Heart right ventricle (tissue), 16 donors: ENCODE results near the gene AGPAT2. TPM values are rescaled to one million over a fixed set of nuclear protein-coding genes. Genes with fewer than 3 reads are reported as not detected.
"Not testable (repeated sequence)": the region's sequence is repeated elsewhere in the genome, so short reads cannot be mapped to it uniquely, and the experiment has no call there.

Experiments
- ATAC-seq, 8 donors: fragments of 200-7000 bp; cut with Tn5 transposase; one replicate each; pipeline ENCODE4 v1.9.1; 2020; ENCODE audit warnings: mild to moderate bottlenecking in 8 of 8, moderate library complexity in 8 of 8, moderate number of reproducible peaks in 1 of 8
- DNase-seq, 2 donors: peaks; one replicate each; pipeline ENCODE4 v3.0.0-alpha.2; 2020
- H3K27ac ChIP-seq, 10 donors: fragments of 200-600 bp; sonication (generic) in 2 of 10; one replicate each; pipeline versions ENCODE4 v1.5.0 to v1.8.0; 2020 to 2022; ENCODE audit warnings: mild to moderate bottlenecking in 3 of 10
- H3K27me3 ChIP-seq, 7 donors: fragments of 200-600 bp; one replicate each; pipeline ENCODE4 v1.8.0; 2021 to 2022; ENCODE audit warnings: mild to moderate bottlenecking in 2 of 7
- H3K36me3 ChIP-seq, 9 donors: fragments of 200-600 bp; sonication (generic) in 1 of 9; one replicate each; pipeline versions ENCODE4 v1.5.0 to v1.8.0; 2020 to 2022; ENCODE audit warnings: mild to moderate bottlenecking in 2 of 9
- H3K4me1 ChIP-seq, 9 donors: fragments of 200-600 bp; sonication (generic) in 1 of 9; one replicate each; pipeline versions ENCODE4 v1.5.0 to v1.8.0; 2020 to 2022; ENCODE audit warnings: mild to moderate bottlenecking in 4 of 9
- H3K4me3 ChIP-seq, 10 donors: fragments of 200-600 bp; sonication (generic) in 2 of 10; one replicate each; pipeline versions ENCODE4 v1.5.0 to v1.8.0; 2020 to 2022; ENCODE audit warnings: mild to moderate bottlenecking in 7 of 10, moderate library complexity in 2 of 10
- H3K9me3 ChIP-seq, 11 donors: fragments of 200-600 bp in 10 of 11; sonication (generic) in 2 of 11; one replicate each; pipeline versions ENCODE4 v1.5.0 to v1.8.0; 2013 to 2022; ENCODE audit warnings: mild to moderate bottlenecking in 2 of 11, control low read depth in 1 of 11, moderate library complexity in 1 of 11
- CTCF ChIP-seq, 9 donors: fragments of 200-600 bp; sonication (generic) in 2 of 9; IDR thresholded peaks; one replicate each; pipeline versions ENCODE4 v1.5.0 to v1.8.0; 2021 to 2022; ENCODE audit warnings: antibody characterized with exemption in 9 of 9, mild to moderate bottlenecking in 5 of 9, moderate library complexity in 1 of 9
- WGBS, 2 donors: extraction: QIAGEN DNeasy Blood & Tissue Kit; methylation state at CpG; one replicate each; pipeline ENCODE4 v1.1.7; 2013; ENCODE audit warnings: inconsistent platforms in 1 of 2; 5-methylcytosine and 5-hydroxymethylcytosine counted together
- intact Hi-C, 10 donors: fragments of 100-400 bp; cut with DNase I; formaldehyde crosslinking; loops; one replicate each; pipeline versions ENCODE4 v1.11.1 to v1.14.2; 2022
- polyA plus RNA-seq, 2 donors: library from polyadenylated mRNA; stranded (reverse); fragments of 200-250 nt; gene quantifications; one replicate each; pipeline ENCODE4 v1.2.3, GENCODE V29; 2013
- total RNA-seq, 10 donors: library from RNA; stranded (reverse); fragmentation: NEBNext Ultra II Directional in 3 of 10; extraction: Animal tissue kit (Norgen Biotek cat#: 25700) in 3 of 10; gene quantifications; one replicate each; pipeline versions ENCODE4 v1.2.1 to v1.2.4, GENCODE V29; 2021 to 2023
- donor health status: Arrhythmogenic right ventricular cardiomyopathy.
- donor health status: ischemic (EF 13 %, LVEDD 7.1; RV severe dilation, severe dysfunction).
- donor health status: healthy with polysubstance abuse.
- donor health status: DM: no; HTN: yes; CAD: no.
- donor health status: DM: no; HTN: no; CAD: no.
- donor health status: ischemic (EF 25% LVEDD 6.9; RV normal size, moderate dysfunction).
- donor health status: ischemic (EF 25% LVEDD 5.7; RV mildly dilated, moderate dysfunction).
- donor health status: healthy.
- donor health status: DM: yes; HTN: yes; CAD: no.
- donor health status: Ischemic cardiomyopathy.
- donor health status: ischemic (EF 35%, LVEDD 5.7; RV mildly dilated, moderate dysfunction).
- donor health status: nonischemic (EF 11% LVEDD 7.7; RV severe dilation, severe dysfunction).
- donor health status: DM: yes; HTN: yes; CAD: no.
- donor health status: PGD.
- donor health status: ischemic (EF 29% LVEDD 5.4; RV normal size, mild dysfunction).
- donor health status: nonischemic (EF 23%, LVEDD 6.1; RV moderate dilation, normal function).

Gene AGPAT2
- total and polyA plus RNA-seq, 12 donors = 48.1 to 195 (median 61.5) TPM

- intact Hi-C loops = loop anchor here in 1 of 10 donors (5.0 kb wide), 1 partner anchor 55 kb away; no protein-coding TSS in a partner anchor
- peak within 1 kb of the TSS; percentile 47 to 92 (median 86) for H3K27ac ChIP-seq
- TF ChIP-seq CTCF (IDR thresholded peaks at IDR 0.05) = no peak
- no peaks in the 10 kb centered on the region for H3K36me3 ChIP-seq
- ATAC-seq (peak in 2 of 8 donors; percentile 2 to 13), DNase-seq (no peak)
- WGBS, 2 donors = 2 to 3% methylated on average over 83 to 113 of the region's 119 CpGs
- H3K27me3 ChIP-seq = peaks cover 0 to 54% (median 0%) of the 10 kb centered on the region in 7 donors
- peak within 1 kb of the TSS; percentile 54 to 90 (median 73) for H3K4me3 ChIP-seq
- H3K9me3 ChIP-seq = no peaks in the 10 kb centered on the region
- peaks cover 14 to 45% (median 38%) of the 10 kb centered on the region in 9 donors for H3K4me1 ChIP-seq
These were observed 24.8 kb upstream of the AGPAT2 start, which contains the start of gene DIPK1B for GRCh38 chr9:136711751-136712689. Gene DIPK1B (plus strand): TSS chr9:136712572. CDS start chr9:136712666, 94 bp downstream.

GRCh38 chr9:136711219-136711648, 24.0 kb upstream of the AGPAT2 start:
- 54 to 60% methylated on average over 4 of the region's 4 CpGs for whole genome bisulfite sequencing, 2 donors
- H3K9me3 ChIP-seq, H3K36me3 ChIP-seq, DNase-seq, ATAC-seq: not testable (repeated sequence)
- H3K27me3 ChIP-seq = peaks cover 0 to 54% (median 0%) of the 10 kb centered on the region in 7 donors
- peaks cover 14 to 43% (median 38%) of the 10 kb centered on the region in 9 donors for H3K4me1 ChIP-seq
- H3K27ac ChIP-seq = peak overlapping the region in 4 of 10 donors; percentile 30 to 74 (median 67)
- peak overlapping the region in 1 of 10 donors; percentile 54 for H3K4me3 ChIP-seq
- intact Hi-C loops = loop anchor here in 1 of 10 donors (5.0 kb wide), 1 partner anchor 54 kb away; no protein-coding TSS in a partner anchor

GRCh38 chr9:136710543-136710942, 23.3 kb upstream of the AGPAT2 start:
- no peak overlapping the region for H3K27ac ChIP-seq
- H3K9me3 ChIP-seq = no peaks in the 10 kb centered on the region
- TF ChIP-seq CTCF (IDR thresholded peaks at IDR 0.05) = no peak
- ATAC-seq = no peak
- peaks cover 0 to 50% (median 0%) of the 10 kb centered on the region in 7 donors for H3K27me3 ChIP-seq
- intact Hi-C loops = loop anchor here in 1 of 10 donors (5.0 kb wide), 1 partner anchor 53 kb away; no protein-coding TSS in a partner anchor
- WGBS, 2 donors = 85 to 86% methylated on average over 7 of the region's 7 CpGs
- H3K4me3 ChIP-seq = no peak overlapping the region
- H3K4me1 ChIP-seq = peaks cover 14 to 40% (median 37%) of the 10 kb centered on the region in 9 donors
- no peaks in the 10 kb centered on the region for H3K36me3 ChIP-seq
- no peak for DNase-seq

- 88 to 91% methylated on average over 24 of the region's 24 CpGs for WGBS, 2 donors
- Histone ChIP-seq H3K36me3 (no peaks in the 10 kb centered on the region), H3K9me3 (no peaks in the 10 kb centered on the region), H3K4me1 (peaks cover 10 to 30% (median 28%) of the 10 kb centered on the region in 9 donors), H3K4me3 (no peak overlapping the region), H3K27me3 (peaks cover 0 to 40% (median 0%) of the 10 kb centered on the region in 7 donors), H3K27ac (no peak overlapping the region)
- intact Hi-C loops = loop anchor here in 1 of 10 donors (5.0 kb wide), 1 partner anchor 52 kb away; no protein-coding TSS in a partner anchor
- no peak for TF ChIP-seq CTCF (IDR thresholded peaks at IDR 0.05)
- DNase-seq (no peak), ATAC-seq (no peak)
These were observed 22.3 kb upstream of the AGPAT2 start for GRCh38 chr9:136709454-136710109.
